H1 (cell line): ENCODE measurements around the gene FHIT. TPM values are rescaled to one million over a fixed set of nuclear protein-coding genes. Genes with fewer than 3 reads are reported as not detected.

Source experiments
- EP300 ChIP-seq, 2 experiments: IDR thresholded peaks; 1 replicate in 1 of 2; 2 replicates in 1 of 2; pipeline ENCODE4 v1.6.1; 2011 to 2012; ENCODE audit warnings: low read depth in 2 of 2, low read length in 2 of 2, mild to moderate bottlenecking in 2 of 2, borderline replicate concordance in 1 of 2, inconsistent platforms in 1 of 2, moderate library complexity in 1 of 2
- EZH2 ChIP-seq: fragments of 200-600 bp; sonication (generic); IDR thresholded peaks from 2 replicates; pipeline ENCODE4 v1.7.1; 2012; ENCODE audit warnings: low read depth, mild to moderate bottlenecking, moderate library complexity, low read length, inconsistent platforms; ENCODE audit not compliant: severe bottlenecking
- JUND ChIP-seq: IDR thresholded peaks from 2 replicates; pipeline ENCODE4 v1.6.1; 2011; ENCODE audit warnings: mild to moderate bottlenecking, improper control_type of control experiment, low read length
- KDM5A ChIP-seq: fragments of 200-600 bp; IDR thresholded peaks from 2 replicates; pipeline ENCODE4 v1.7.1; 2012; ENCODE audit warnings: mild to moderate bottlenecking, low read length, inconsistent platforms, mixed read lengths
- PHF8 ChIP-seq: fragments of 200-600 bp; sonication (generic); conservative IDR thresholded peaks from 2 replicates; pipeline ENCODE4 v1.7.1; 2012; ENCODE audit warnings: low read depth, mild to moderate bottlenecking, inconsistent platforms, low read length, moderate library complexity
- POLR2AphosphoS5 ChIP-seq: IDR thresholded peaks from 2 replicates; pipeline ENCODE4 v1.6.1; 2011; ENCODE audit warnings: low read depth, low read length
- RXRA ChIP-seq: IDR thresholded peaks from 2 replicates; pipeline ENCODE4 v1.6.1; 2011; ENCODE audit warnings: low read depth, mild to moderate bottlenecking, low read length, moderate library complexity; ENCODE audit not compliant: insufficient read depth
- SAP30 ChIP-seq: fragments of 300-600 bp; sonication (generic); IDR thresholded peaks from 2 replicates; pipeline ENCODE4 v1.7.1; 2012; ENCODE audit warnings: low read length, moderate library complexity, mild to moderate bottlenecking, inconsistent platforms; ENCODE audit not compliant: insufficient read depth, insufficient replicate concordance
- polyA plus RNA-seq, 7 experiments: library from polyadenylated mRNA; depleted of rRNA in 3 of 7; stranded (reverse) in 5 of 7; unstranded in 2 of 7; fragments of >200 nt in 5 of 7; fragments of 200-250 nt in 2 of 7; gene quantifications; 1 replicate in 5 of 7; 2 replicates in 1 of 7; 4 replicates in 1 of 7; pipeline versions ENCODE4 v1.2.1 to v1.2.3, GENCODE V29; 2011 to 2013; ENCODE audit warnings: missing spikeins in 2 of 7, mixed read lengths in 2 of 7
- total RNA-seq: library from RNA; stranded (reverse); fragmentation: NEBNext Ultra II Directional; extraction: Animal tissue kit (Norgen Biotek cat#: 25700); gene quantifications from 2 replicates; pipeline ENCODE4 v1.2.1, GENCODE V29; 2021

The FHIT gene
- total and polyA plus RNA-seq, 2 of the 8 experiments (the other 6 are each of a cell fraction or from before 2014, with no cell fraction given), result 1.2 to 3.2 TPM

DNA sequence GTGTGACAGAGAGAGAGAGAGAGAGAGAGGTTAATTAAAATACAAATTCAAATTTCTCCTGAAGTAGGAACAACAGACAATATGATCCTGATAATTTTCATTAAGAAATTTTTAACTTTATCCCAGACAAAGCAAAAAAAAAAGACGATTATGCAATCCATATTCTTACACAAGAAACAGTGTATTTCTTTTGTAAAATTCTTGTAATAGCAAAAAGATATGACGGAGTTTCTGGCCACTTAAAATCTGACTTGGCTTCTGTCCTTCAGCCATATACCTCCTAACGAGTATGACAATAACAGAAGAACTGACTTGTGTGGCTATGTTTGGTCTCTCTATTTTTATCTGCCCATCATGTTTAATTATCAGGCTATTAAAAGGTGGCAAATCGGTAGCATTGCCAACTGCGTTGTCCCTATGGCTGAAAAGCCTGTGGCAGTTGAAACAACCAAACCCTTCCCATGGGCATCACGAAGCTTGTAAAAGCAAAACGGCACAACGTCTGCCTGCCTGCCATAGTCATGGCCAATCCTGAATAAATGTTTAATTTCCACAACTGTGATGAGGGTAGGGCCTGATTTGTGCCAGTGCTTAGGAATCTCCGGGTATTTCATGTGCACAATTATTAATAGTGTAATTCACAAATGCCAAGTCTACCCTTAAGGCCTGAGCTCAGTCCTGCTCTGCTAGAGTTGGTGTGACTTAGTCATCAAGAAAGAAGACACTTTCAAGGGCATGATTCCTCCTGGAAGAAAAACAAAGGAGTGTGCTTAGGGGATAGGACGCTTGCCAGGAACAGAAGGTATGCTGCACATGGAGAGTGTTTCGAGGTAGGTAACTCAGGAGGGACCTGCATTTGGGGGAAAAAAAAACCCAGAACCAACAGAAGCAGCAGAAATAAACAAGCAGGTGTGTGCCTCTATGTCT lies 1090.2 kb downstream of the FHIT start (continued):
- TF ChIP-seq POLR2AphosphoS5 (no peak), EP300 (IDR thresholded peaks at IDR 0.05; ENCODE audit: borderline replicate concordance in 1 of 2, low read depth in 2 of 2, low read length in 2 of 2) (no peak), JUND (no peak), RXRA (no peak), EZH2 (no peak), SAP30 (no peak), KDM5A (no peak), PHF8 (no peak)
